Measurements from ENCODE around the gene SMG9. TPM values are rescaled to one million over a fixed set of nuclear protein-coding genes. Genes with fewer than 3 reads are reported as not detected.

Gene SMG9
- polyA plus RNA-seq, 3 donors: 1.3 to 26.1 (median 2.4) TPM

DNA sequence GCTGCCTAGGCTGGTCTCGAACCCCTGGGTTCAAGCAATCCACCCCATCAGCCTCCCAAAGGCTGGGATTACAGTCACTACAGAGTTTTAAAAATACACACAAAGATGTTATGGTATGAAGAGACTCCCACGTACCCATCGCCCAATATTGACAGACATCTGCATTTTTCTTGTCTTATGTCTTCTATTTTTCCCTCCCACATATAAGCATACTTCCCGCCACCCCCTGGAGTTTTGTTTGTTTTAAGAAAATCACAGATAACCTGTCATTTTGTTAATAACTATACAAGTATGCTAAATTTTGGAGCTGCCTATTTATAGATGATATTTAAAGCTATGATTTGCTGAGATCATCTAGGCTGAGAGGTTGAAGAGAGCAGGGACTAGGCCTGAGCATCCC, 6.2 kb upstream of the SMG9 start:
- H3K4me3 Mint-ChIP-seq: no peak overlapping the region
- DNase-seq: no peak
- no peak overlapping the region for H3K27ac Mint-ChIP-seq

GRCh38 chr19:43759515-43759914, 4.8 kb upstream of the SMG9 start:
- Histone ChIP-seq H3K4me1 (ENCODE audit: control insufficient read depth in 1 of 2, insufficient read depth in 2 of 2, low read length in 2 of 2) (peaks cover 44 to 51% of the 10 kb centered on the region in 2 donors), H3K36me3 (replicated peaks in 1 of 2; ENCODE audit: control insufficient read depth in 1 of 2, insufficient read depth in 2 of 2, low read length in 2 of 2) (no peaks in the 10 kb centered on the region), H3K4me3 (replicated peaks in 1 of 3; ENCODE audit: low read depth in 2 of 3, low read length in 3 of 3) (no peak overlapping the region), H2AFZ (ENCODE audit: insufficient read depth, low read depth, low read length, poor library complexity, severe bottlenecking) (no peak overlapping the region), H4K20me1 (ENCODE audit: insufficient read depth, low read length) (no peaks in the 10 kb centered on the region), H3K79me2 (ENCODE audit: insufficient read depth, low read length) (peaks cover 21% of the 10 kb centered on the region), H3K27ac (ENCODE audit: low read depth in 1 of 2, low read length in 2 of 2) (no peak overlapping the region), H3K9ac (ENCODE audit: insufficient read depth, low read length, poor library complexity, severe bottlenecking) (no peak overlapping the region), H3K4me2 (replicated peaks; ENCODE audit: extremely low read depth, low read length, poor library complexity, severe bottlenecking) (no peak overlapping the region), H3K27me3 (ENCODE audit: control insufficient read depth in 2 of 2, insufficient read depth in 2 of 2, low read length in 2 of 2) (no peaks in the 10 kb centered on the region), H3K9me3 (replicated peaks in 1 of 2; ENCODE audit: control insufficient read depth in 1 of 2, insufficient read depth in 1 of 2, low read length in 2 of 2) (no peaks in the 10 kb centered on the region)
- Mint-ChIP-seq H3K27me3 (ENCODE audit: low read depth in 3 of 3) (no peaks in the 10 kb centered on the region), H3K4me3 (no peak overlapping the region), H3K9me3 (peaks cover 0 to 2% (median 0%) of the 10 kb centered on the region in 7 donors), H3K36me3 (peaks cover 1 to 6% of the 10 kb centered on the region in 2 donors), H3K27ac (peak overlapping the region in 4 of 7 donors; percentile 26 to 58 (median 36)), H3K4me1 (peaks cover 60% of the 10 kb centered on the region)
- WGBS (ENCODE audit: insufficient coverage): 75% methylated on average over 5 of the region's 5 CpGs
- peak in 2 of 3 donors; percentile 18 to 32 for DNase-seq
- intact Hi-C loops (cut with micrococcal nuclease): no loop called here
- TF ChIP-seq CTCF (IDR thresholded peaks at IDR 0.05): no peak

More for the DNA sequence above, 6.2 kb upstream of the SMG9 start:
- no peak for TF ChIP-seq CTCF (IDR thresholded peaks at IDR 0.05)
- intact Hi-C loops (cut with micrococcal nuclease): no loop called here
- no peak overlapping the region for H3K4me3 ChIP-seq (replicated peaks in 1 of 3; ENCODE audit: low read depth in 2 of 3, low read length in 3 of 3)
- no peaks in the 10 kb centered on the region for H4K20me1 ChIP-seq (ENCODE audit: insufficient read depth, low read length)
- H3K9me3 Mint-ChIP-seq: peaks cover 0 to 4% (median 0%) of the 10 kb centered on the region in 7 donors
- peaks cover 3 to 11% of the 10 kb centered on the region in 2 donors for H3K36me3 Mint-ChIP-seq
- peaks cover 66% of the 10 kb centered on the region for H3K4me1 Mint-ChIP-seq
- H3K4me1 ChIP-seq (ENCODE audit: control insufficient read depth in 1 of 2, insufficient read depth in 2 of 2, low read length in 2 of 2): peaks cover 50 to 56% of the 10 kb centered on the region in 2 donors
- H3K9me3 ChIP-seq (replicated peaks in 1 of 2; ENCODE audit: control insufficient read depth in 1 of 2, insufficient read depth in 1 of 2, low read length in 2 of 2): no peaks in the 10 kb centered on the region
- no peak overlapping the region for H3K4me2 ChIP-seq (replicated peaks; ENCODE audit: extremely low read depth, low read length, poor library complexity, severe bottlenecking)
- no CpG with 5 or more reads among the region's 4 CpGs for WGBS (ENCODE audit: insufficient coverage)
- no peaks in the 10 kb centered on the region for H3K27me3 ChIP-seq (ENCODE audit: control insufficient read depth in 2 of 2, insufficient read depth in 2 of 2, low read length in 2 of 2)
- H3K27ac ChIP-seq (ENCODE audit: low read depth in 1 of 2, low read length in 2 of 2): no peak overlapping the region
- no peak overlapping the region for H3K9ac ChIP-seq (ENCODE audit: insufficient read depth, low read length, poor library complexity, severe bottlenecking)
- H2AFZ ChIP-seq (ENCODE audit: insufficient read depth, low read depth, low read length, poor library complexity, severe bottlenecking): no peak overlapping the region
- no peaks in the 10 kb centered on the region for H3K27me3 Mint-ChIP-seq (ENCODE audit: low read depth in 3 of 3)
- peaks cover 10% of the 10 kb centered on the region for H3K79me2 ChIP-seq (ENCODE audit: insufficient read depth, low read length)
- H3K36me3 ChIP-seq (replicated peaks in 1 of 2; ENCODE audit: control insufficient read depth in 1 of 2, insufficient read depth in 2 of 2, low read length in 2 of 2): no peaks in the 10 kb centered on the region

Data from CD14-positive monocyte (primary cell).